Measurements from ENCODE around the gene AKAP8L. TPM values are rescaled to one million over a fixed set of nuclear protein-coding genes. Genes with fewer than 3 reads are reported as not detected.
"Not testable (repeated sequence)": the region's sequence is repeated elsewhere in the genome, so short reads cannot be mapped to it uniquely, and the experiment has no call there.

AKAP8L gene
- total RNA-seq, 4 donors from 2014 or later: 52.8 to 87.8 (median 69.4) TPM

- WGBS: 23% methylated on average over 16 of the region's 16 CpGs
- DNase-seq (ENCODE audit: extremely low spot score): no peak
- Histone ChIP-seq H3K9me3 (peaks cover 0 to 6% (median 2%) of the 10 kb centered on the region in 4 donors), H3K27me3 (no peaks in the 10 kb centered on the region), H3K27ac (replicated peaks in 1 of 4) (peak overlapping the region; percentile 63 to 95 (median 90)), H3K4me1 (peaks cover 34 to 46% (median 43%) of the 10 kb centered on the region in 4 donors), H3K36me3 (peaks cover 25 to 36% (median 30%) of the 10 kb centered on the region in 4 donors), H3K4me3 (peak overlapping the region; percentile 93 to 97 (median 96))
- TF ChIP-seq, protein P1, sequence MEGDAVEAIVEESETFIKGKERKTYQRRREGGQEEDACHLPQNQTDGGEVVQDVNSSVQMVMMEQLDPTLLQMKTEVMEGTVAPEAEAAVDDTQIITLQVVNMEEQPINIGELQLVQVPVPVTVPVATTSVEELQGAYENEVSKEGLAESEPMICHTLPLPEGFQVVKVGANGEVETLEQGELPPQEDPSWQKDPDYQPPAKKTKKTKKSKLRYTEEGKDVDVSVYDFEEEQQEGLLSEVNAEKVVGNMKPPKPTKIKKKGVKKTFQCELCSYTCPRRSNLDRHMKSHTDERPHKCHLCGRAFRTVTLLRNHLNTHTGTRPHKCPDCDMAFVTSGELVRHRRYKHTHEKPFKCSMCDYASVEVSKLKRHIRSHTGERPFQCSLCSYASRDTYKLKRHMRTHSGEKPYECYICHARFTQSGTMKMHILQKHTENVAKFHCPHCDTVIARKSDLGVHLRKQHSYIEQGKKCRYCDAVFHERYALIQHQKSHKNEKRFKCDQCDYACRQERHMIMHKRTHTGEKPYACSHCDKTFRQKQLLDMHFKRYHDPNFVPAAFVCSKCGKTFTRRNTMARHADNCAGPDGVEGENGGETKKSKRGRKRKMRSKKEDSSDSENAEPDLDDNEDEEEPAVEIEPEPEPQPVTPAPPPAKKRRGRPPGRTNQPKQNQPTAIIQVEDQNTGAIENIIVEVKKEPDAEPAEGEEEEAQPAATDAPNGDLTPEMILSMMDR (IDR thresholded peaks at IDR 0.05): no peak
- TF ChIP-seq POLR2A (IDR thresholded peaks at IDR 0.05; ENCODE audit: low read depth) (no peak), POLR2AphosphoS5 (IDR thresholded peaks at IDR 0.05) (no peak), EP300 (IDR thresholded peaks at IDR 0.05) (no peak)
- intact Hi-C loops (cut with DNase I): no loop called here
Measured at GRCh38 chr19:15419413-15420025, 731 bp upstream of the AKAP8L start.

DNA sequence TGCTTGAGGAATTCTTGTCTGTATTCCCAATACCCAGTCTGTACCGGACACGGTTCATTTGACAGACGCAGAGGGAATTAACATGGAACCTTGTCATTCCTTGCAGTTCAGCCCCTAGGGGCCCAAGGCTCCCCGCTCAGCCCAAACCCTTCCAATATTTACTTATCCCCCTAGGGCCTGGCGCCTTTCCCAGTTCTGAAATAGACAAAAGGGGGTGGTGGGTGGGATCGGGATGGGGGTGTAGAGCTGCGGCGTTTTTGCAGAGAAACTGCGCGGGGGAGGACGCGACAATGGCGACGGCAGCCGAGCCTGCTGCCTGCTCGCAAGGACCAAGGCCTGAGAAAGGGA is 583 bp downstream of the AKAP8L start:
- no peak for TF ChIP-seq POLR2AphosphoS5 (IDR thresholded peaks at IDR 0.05)
- TF ChIP-seq POLR2A (IDR thresholded peaks at IDR 0.05; ENCODE audit: low read depth): no peak
- no peak for TF ChIP-seq EP300 (IDR thresholded peaks at IDR 0.05)
- TF ChIP-seq, protein P1 (IDR thresholded peaks at IDR 0.05): no peak
- Histone ChIP-seq H3K27me3 (no peaks in the 10 kb centered on the region), H3K4me1 (peaks cover 46 to 59% (median 56%) of the 10 kb centered on the region in 4 donors), H3K27ac (replicated peaks in 1 of 4) (peak overlapping the region; percentile 89 to 95 (median 91)), H3K4me3 (peak overlapping the region; percentile 93 to 97 (median 96)), H3K9me3 (peaks cover 0 to 3% (median 1%) of the 10 kb centered on the region in 4 donors), H3K36me3 (peaks cover 12 to 23% (median 17%) of the 10 kb centered on the region in 4 donors)
- intact Hi-C loops (cut with DNase I): no loop called here
- 4% methylated on average over 4 of the region's 16 CpGs for WGBS
- no peak for DNase-seq (ENCODE audit: extremely low spot score)

- WGBS: 5% methylated on average over 9 of the region's 9 CpGs
- intact Hi-C loops (cut with DNase I): loop anchor here (2.0 kb wide), 1 partner anchor 37 kb away; no protein-coding TSS in a partner anchor
- H3K4me3 ChIP-seq: peak overlapping the region; percentile 93 to 97 (median 96)
Measured at GRCh38 chr19:15417699-15418098, 1.1 kb downstream of the AKAP8L start.

GRCh38 chr19:15412832-15413231 is 6.0 kb downstream of the AKAP8L start:
- Histone ChIP-seq H3K4me3 (peak overlapping the region in 1 of 4 donors; percentile 16), H3K36me3 (peaks cover 10 to 24% (median 19%) of the 10 kb centered on the region in 4 donors), H3K27ac (replicated peaks in 1 of 4) (peak overlapping the region; percentile 29 to 67 (median 62)), H3K27me3 (no peaks in the 10 kb centered on the region), H3K4me1 (peaks cover 72 to 93% (median 90%) of the 10 kb centered on the region in 4 donors), H3K9me3 (no peaks in the 10 kb centered on the region)
- no peak for DNase-seq (ENCODE audit: extremely low spot score)
- intact Hi-C loops (cut with DNase I): no loop called here
- TF ChIP-seq, protein P1 (IDR thresholded peaks at IDR 0.05): no peak
- TF ChIP-seq POLR2AphosphoS5 (IDR thresholded peaks at IDR 0.05) (no peak), POLR2A (IDR thresholded peaks at IDR 0.05; ENCODE audit: low read depth) (no peak), EP300 (IDR thresholded peaks at IDR 0.05) (no peak)
- 58% methylated on average over 4 of the region's 4 CpGs for WGBS

More at GRCh38 chr19:15417699-15418098, 1.1 kb downstream of the AKAP8L start:
- TF ChIP-seq EP300 (IDR thresholded peaks at IDR 0.05) (no peak), POLR2AphosphoS5 (IDR thresholded peaks at IDR 0.05) (no peak), POLR2A (IDR thresholded peaks at IDR 0.05; ENCODE audit: low read depth) (no peak)
- TF ChIP-seq, protein P1 (IDR thresholded peaks at IDR 0.05): no peak
- DNase-seq (ENCODE audit: extremely low spot score): no peak
- peaks cover 7 to 18% (median 12%) of the 10 kb centered on the region in 4 donors for H3K36me3 ChIP-seq
- H3K27me3 ChIP-seq: no peaks in the 10 kb centered on the region
- no peaks in the 10 kb centered on the region for H3K9me3 ChIP-seq
- peaks cover 51 to 64% (median 61%) of the 10 kb centered on the region in 4 donors for H3K4me1 ChIP-seq
- H3K27ac ChIP-seq (replicated peaks in 1 of 4): peak overlapping the region; percentile 89 to 95 (median 91)

DNA sequence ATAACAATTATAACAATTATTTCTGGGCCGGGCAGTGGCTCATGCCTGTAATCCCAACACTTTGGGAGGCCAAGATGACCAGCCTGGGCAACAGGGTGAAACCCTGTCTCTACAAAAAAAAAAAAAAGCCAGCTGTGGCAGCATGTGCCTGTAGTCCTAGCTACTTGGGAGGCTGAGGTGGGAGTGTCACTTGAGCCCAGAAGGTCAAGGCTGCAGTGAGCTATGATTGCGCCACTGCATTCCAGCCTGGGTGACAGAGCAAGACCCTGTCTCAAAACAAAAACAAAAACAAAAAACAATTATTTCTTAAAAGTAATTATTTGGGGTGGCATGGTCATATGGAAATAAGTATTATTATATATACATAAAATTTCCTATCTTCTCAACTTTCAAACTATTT is 7.4 kb downstream of the AKAP8L start:
- peaks cover 66 to 92% (median 84%) of the 10 kb centered on the region in 4 donors for H3K4me1 ChIP-seq

More for the DNA sequence above, 7.4 kb downstream of the AKAP8L start:
- H3K9me3 ChIP-seq; intact Hi-C loops (cut with DNase I); DNase-seq (ENCODE audit: extremely low spot score); H3K27me3 ChIP-seq; H3K4me3 ChIP-seq: not testable (repeated sequence)
- peak overlapping the region in 3 of 4 donors; percentile 7 to 67 (median 66) for H3K27ac ChIP-seq (replicated peaks in 1 of 4)
- H3K36me3 ChIP-seq: peaks cover 10 to 24% (median 19%) of the 10 kb centered on the region in 4 donors
- 81% methylated on average over 2 of the region's 2 CpGs for WGBS

Measured in esophagus muscularis mucosa (tissue), 4 donors.